Mesendoderm (in vitro differentiated cells): ENCODE data around the gene TMEM125.

Experiments used
- DNase-seq: peaks from one replicate; pipeline ENCODE4 v3.0.0; 2013
- H2AK5ac ChIP-seq: 2 replicates; pipeline ENCODE4 v1.6.1; 2013; ENCODE audit warnings: low read length, inconsistent platforms
- H2BK120ac ChIP-seq: 2 replicates; pipeline ENCODE4 v1.6.1; 2013; ENCODE audit warnings: low read depth, mild to moderate bottlenecking, low read length, moderate library complexity, mixed read lengths
- H2BK15ac ChIP-seq: replicated peaks from 2 replicates; pipeline ENCODE4 v1.6.1; 2013; ENCODE audit warnings: low read depth, mild to moderate bottlenecking, moderate library complexity
- H2BK5ac ChIP-seq: 2 replicates; pipeline ENCODE4 v1.6.1; 2013; ENCODE audit warnings: low read length, inconsistent platforms
- H3K18ac ChIP-seq: 2 replicates; pipeline ENCODE4 v1.6.1; 2013; ENCODE audit warnings: mild to moderate bottlenecking, low read length, mixed read lengths
- H3K23ac ChIP-seq: one replicate; pipeline ENCODE4 v1.6.1; 2013; ENCODE audit warnings: low read length
- H3K27ac ChIP-seq: 2 replicates; pipeline ENCODE4 v1.5.1; 2013; ENCODE audit warnings: low read depth, mild to moderate bottlenecking, inconsistent platforms, low read length, moderate library complexity
- H3K27me3 ChIP-seq: 2 replicates; pipeline ENCODE4 v1.6.1; 2013; ENCODE audit warnings: low read length, control low read depth, mild to moderate bottlenecking, inconsistent platforms; ENCODE audit not compliant: insufficient read depth, poor library complexity
- H3K36me3 ChIP-seq: 2 replicates; pipeline ENCODE4 v1.6.1; 2013; ENCODE audit warnings: low read length, inconsistent platforms; ENCODE audit not compliant: control insufficient read depth, insufficient read depth
- H3K4ac ChIP-seq: one replicate; pipeline ENCODE4 v1.6.1; 2013; ENCODE audit warnings: low read depth, mild to moderate bottlenecking, low read length, moderate library complexity
- H3K4me1 ChIP-seq: 2 replicates; pipeline ENCODE4 v1.6.1; 2013; ENCODE audit warnings: low read depth, low read length, inconsistent platforms; ENCODE audit not compliant: control insufficient read depth
- H3K4me2 ChIP-seq: 2 replicates; pipeline ENCODE4 v1.6.1; 2013; ENCODE audit warnings: low read length
- H3K4me3 ChIP-seq: 2 replicates; pipeline ENCODE4 v1.5.1; 2013; ENCODE audit warnings: mild to moderate bottlenecking, low read length
- H3K56ac ChIP-seq: one replicate; pipeline ENCODE4 v1.6.1; 2013; ENCODE audit warnings: low read length
- H3K79me1 ChIP-seq: 2 replicates; pipeline ENCODE4 v1.6.1; 2013; ENCODE audit warnings: low read length, inconsistent platforms
- H3K79me2 ChIP-seq: 2 replicates; pipeline ENCODE4 v1.6.1; 2013; ENCODE audit warnings: mild to moderate bottlenecking, low read length; ENCODE audit not compliant: control insufficient read depth, insufficient read depth
- H3K9ac ChIP-seq: 2 replicates; pipeline ENCODE4 v1.6.1; 2013; ENCODE audit warnings: low read length, inconsistent platforms
- H4K5ac ChIP-seq: one replicate; pipeline ENCODE4 v1.6.1; 2013; ENCODE audit warnings: low read length
- H4K8ac ChIP-seq: one replicate; pipeline ENCODE4 v1.6.1; 2013; ENCODE audit warnings: low read depth, mild to moderate bottlenecking, control low read depth, low read length, moderate library complexity
- WGBS: extraction: QIAGEN DNeasy Blood & Tissue Kit; methylation state at CpG from one replicate; pipeline ENCODE4 v1.1.7; 2013; ENCODE audit warnings: low lambda C conversion rate, missing lambda C conversion rate; ENCODE audit not compliant: insufficient coverage; ENCODE audit errors: extremely low coverage; 5-methylcytosine and 5-hydroxymethylcytosine counted together

The TMEM125 gene

DNA sequence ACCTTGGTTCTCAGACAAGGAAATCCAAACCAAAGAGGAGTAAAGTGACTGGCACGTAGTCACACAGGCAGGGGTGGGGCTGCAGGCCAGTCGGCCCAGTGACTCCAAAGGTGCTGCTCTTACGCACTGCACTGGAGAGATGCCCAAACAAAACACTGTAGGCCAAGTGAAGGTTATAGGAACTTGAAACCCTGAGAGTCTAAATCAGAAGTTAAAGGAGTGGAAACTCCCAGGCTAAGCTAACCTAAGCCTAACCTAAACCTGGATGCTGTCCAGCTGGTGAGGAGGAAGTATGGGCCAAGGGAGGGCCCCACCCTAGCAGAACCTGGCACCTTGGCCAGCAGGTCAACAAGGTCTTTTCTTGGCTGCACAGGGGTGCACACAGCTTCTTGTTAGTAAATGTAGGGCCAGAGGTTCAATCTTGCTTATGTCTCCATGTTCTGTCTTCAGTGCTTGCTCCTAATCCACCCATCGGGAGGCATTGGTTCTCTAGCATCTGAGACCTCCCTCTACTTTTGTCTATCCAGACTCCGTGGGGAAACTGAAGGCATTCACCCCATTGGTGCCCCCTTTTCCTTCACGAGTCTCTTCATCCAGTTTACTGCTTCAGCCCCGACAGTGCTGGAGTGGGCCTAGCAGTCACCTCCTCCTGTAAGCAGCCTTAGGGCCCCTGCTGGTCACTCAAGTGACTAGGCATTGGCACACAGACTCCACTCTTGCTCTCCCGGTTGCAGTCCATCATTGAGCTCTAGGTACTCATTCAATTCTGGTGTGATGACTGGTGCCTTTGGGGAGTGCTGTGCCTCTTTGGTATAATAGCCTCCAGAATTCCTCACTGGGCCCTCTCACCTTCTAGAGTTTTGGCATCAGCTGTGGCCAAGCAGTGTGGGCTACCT is 12.9 kb upstream of the TMEM125 start:
- H2BK15ac ChIP-seq: no peak overlapping the region
- H3K4ac ChIP-seq: no peak overlapping the region
- no peaks in the 10 kb centered on the region for H3K27me3 ChIP-seq
- H3K18ac ChIP-seq: no peak overlapping the region
- no peak overlapping the region for H3K23ac ChIP-seq
- H2BK120ac ChIP-seq: no peak overlapping the region
- no peak for DNase-seq
- WGBS: no CpG with 5 or more reads among the region's 8 CpGs
- no peaks in the 10 kb centered on the region for H3K36me3 ChIP-seq
- H4K5ac ChIP-seq: no peak overlapping the region
- no peaks in the 10 kb centered on the region for H3K79me1 ChIP-seq
- H3K4me2 ChIP-seq: no peak overlapping the region
- no peaks in the 10 kb centered on the region for H3K79me2 ChIP-seq
- H4K8ac ChIP-seq: no peak overlapping the region
- H3K56ac ChIP-seq: no peak overlapping the region
- no peak overlapping the region for H3K27ac ChIP-seq
- H3K4me1 ChIP-seq: no peaks in the 10 kb centered on the region
- no peak overlapping the region for H3K9ac ChIP-seq
- no peak overlapping the region for H2BK5ac ChIP-seq
- no peak overlapping the region for H3K4me3 ChIP-seq
- no peak overlapping the region for H2AK5ac ChIP-seq

DNA sequence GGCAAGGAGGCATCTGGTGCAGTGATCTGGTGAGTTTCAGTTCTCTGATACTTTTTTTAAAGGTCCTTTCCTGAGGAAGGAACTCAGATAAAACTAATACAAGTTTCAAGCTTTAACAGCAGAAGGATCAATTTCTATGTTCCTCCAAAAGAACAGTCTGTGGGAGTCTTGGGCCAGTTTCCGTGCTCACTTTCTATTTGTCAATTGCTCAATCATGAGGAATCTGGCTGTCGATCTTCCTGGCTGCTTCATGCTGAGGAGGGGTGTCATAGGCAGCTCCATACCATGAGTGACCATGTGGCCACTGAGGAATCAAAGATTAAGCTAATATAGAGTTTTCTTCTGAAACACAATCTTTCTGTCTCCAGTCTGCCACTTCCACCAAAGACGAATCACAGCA is 11.4 kb upstream of the TMEM125 start:
- no CpG with 5 or more reads among the region's 3 CpGs for WGBS
- Histone ChIP-seq H4K8ac (no peak overlapping the region), H3K56ac (no peak overlapping the region), H3K27me3 (no peaks in the 10 kb centered on the region), H2AK5ac (no peak overlapping the region), H3K4me2 (no peak overlapping the region), H3K79me1 (no peaks in the 10 kb centered on the region), H3K27ac (no peak overlapping the region), H2BK15ac (no peak overlapping the region), H3K4me1 (no peaks in the 10 kb centered on the region), H3K23ac (no peak overlapping the region), H3K4ac (no peak overlapping the region), H3K36me3 (no peaks in the 10 kb centered on the region), H3K4me3 (no peak overlapping the region), H2BK120ac (no peak overlapping the region), H3K9ac (no peak overlapping the region), H3K18ac (no peak overlapping the region), H2BK5ac (no peak overlapping the region), H3K79me2 (no peaks in the 10 kb centered on the region), H4K5ac (no peak overlapping the region)
- DNase-seq: no peak

DNA sequence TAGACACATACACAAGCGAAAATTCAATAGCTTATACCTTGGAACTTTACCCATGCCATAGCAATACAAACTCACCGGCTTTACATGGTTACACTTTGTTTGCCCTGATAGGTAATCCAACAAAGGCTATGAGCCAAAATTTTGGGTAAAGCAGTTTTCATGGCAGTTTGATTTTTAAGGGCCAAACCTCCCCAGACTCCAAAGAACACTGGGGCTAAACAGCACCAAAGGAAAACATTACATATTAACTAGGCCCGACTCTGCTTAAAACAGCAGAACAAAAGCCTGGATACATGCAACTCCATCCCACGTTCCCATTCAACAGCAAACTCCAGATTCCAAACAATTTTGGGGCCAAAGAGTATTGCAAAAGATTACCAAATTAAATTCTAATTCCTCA is 4.4 kb upstream of the TMEM125 start:
- peaks cover 2% of the 10 kb centered on the region for H3K4me1 ChIP-seq
- no peak for DNase-seq
- no peak overlapping the region for H3K4ac ChIP-seq
- H3K27ac ChIP-seq: no peak overlapping the region
- H3K79me1 ChIP-seq: no peaks in the 10 kb centered on the region
- H2BK15ac ChIP-seq: no peak overlapping the region
- WGBS: no CpG with 5 or more reads among the region's 4 CpGs
- H3K23ac ChIP-seq: no peak overlapping the region
- no peaks in the 10 kb centered on the region for H3K27me3 ChIP-seq
- no peak overlapping the region for H2BK120ac ChIP-seq
- no peak overlapping the region for H4K5ac ChIP-seq
- H2AK5ac ChIP-seq: no peak overlapping the region
- H3K4me3 ChIP-seq: no peak overlapping the region
- H3K18ac ChIP-seq: no peak overlapping the region
- no peak overlapping the region for H4K8ac ChIP-seq
- H3K36me3 ChIP-seq: no peaks in the 10 kb centered on the region
- H3K9ac ChIP-seq: no peak overlapping the region
- H3K4me2 ChIP-seq: no peak overlapping the region
- no peak overlapping the region for H3K56ac ChIP-seq
- H2BK5ac ChIP-seq: no peak overlapping the region
- H3K79me2 ChIP-seq: no peaks in the 10 kb centered on the region

DNA sequence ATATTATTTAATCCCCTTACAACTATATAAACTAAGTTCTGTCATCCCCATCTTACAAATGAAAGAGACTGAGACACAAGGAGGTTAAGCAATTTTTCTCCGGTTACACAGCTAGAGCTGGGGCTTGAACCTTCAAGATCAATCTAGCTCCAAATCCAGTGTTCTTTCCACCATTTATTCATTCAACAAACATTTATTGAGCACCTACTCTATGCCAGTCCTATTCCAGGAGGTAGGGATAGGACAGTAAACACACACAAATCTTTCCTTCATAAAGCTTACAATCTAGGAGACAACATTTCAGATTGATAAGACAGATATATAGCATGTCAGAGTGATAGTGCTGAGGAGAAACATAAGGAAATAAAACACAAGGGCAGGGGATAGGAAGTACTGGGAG is 2.9 kb upstream of the TMEM125 start:
- no peak for DNase-seq
- no peak overlapping the region for H3K9ac ChIP-seq
- H3K4me2 ChIP-seq: no peak overlapping the region
- H4K5ac ChIP-seq: no peak overlapping the region
- H3K27ac ChIP-seq: no peak overlapping the region
- H3K4me1 ChIP-seq: peaks cover 2% of the 10 kb centered on the region
- H3K23ac ChIP-seq: no peak overlapping the region
- no peak overlapping the region for H4K8ac ChIP-seq
- no CpG with 5 or more reads among the region's 1 CpG for WGBS
- no peak overlapping the region for H2BK5ac ChIP-seq
- no peak overlapping the region for H3K4me3 ChIP-seq
- no peak overlapping the region for H2BK120ac ChIP-seq
- H3K36me3 ChIP-seq: no peaks in the 10 kb centered on the region
- H3K27me3 ChIP-seq: no peaks in the 10 kb centered on the region
- no peaks in the 10 kb centered on the region for H3K79me2 ChIP-seq
- no peak overlapping the region for H3K56ac ChIP-seq
- H2AK5ac ChIP-seq: no peak overlapping the region
- H3K4ac ChIP-seq: no peak overlapping the region
- H2BK15ac ChIP-seq: no peak overlapping the region
- no peaks in the 10 kb centered on the region for H3K79me1 ChIP-seq
- no peak overlapping the region for H3K18ac ChIP-seq

DNA sequence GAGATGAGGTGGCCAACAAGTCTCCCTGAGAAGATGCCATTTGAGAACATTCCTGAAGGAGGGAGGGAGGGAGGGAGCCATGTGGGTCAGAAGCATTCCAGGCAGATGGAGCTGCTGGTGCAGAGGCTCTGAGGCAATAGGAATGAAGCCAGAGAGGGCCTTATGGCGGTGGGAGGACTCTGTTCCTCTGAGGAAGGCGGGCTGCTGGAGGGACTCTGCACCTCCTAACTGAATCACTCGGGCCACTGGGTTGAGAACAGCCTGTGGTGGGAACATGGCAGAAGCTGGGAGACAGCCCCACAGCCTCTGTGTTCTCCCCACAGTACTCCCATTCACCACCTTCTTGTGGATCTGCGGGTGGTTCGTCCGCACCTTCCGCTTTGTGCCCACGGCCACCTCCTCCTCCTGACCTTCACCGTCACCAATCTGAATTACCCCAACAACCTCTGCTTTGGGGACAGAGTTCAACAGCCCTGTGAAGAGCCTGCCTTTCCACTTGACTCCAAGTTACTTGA is 2.4 kb upstream of the TMEM125 start:
- H3K79me1 ChIP-seq: no peaks in the 10 kb centered on the region
- no peak overlapping the region for H4K5ac ChIP-seq
- no peak overlapping the region for H2AK5ac ChIP-seq
- no peak overlapping the region for H3K27ac ChIP-seq
- H2BK5ac ChIP-seq: no peak overlapping the region
- H2BK120ac ChIP-seq: no peak overlapping the region
- H3K36me3 ChIP-seq: no peaks in the 10 kb centered on the region
- no peaks in the 10 kb centered on the region for H3K27me3 ChIP-seq
- no peak overlapping the region for H3K9ac ChIP-seq
- H2BK15ac ChIP-seq: no peak overlapping the region
- no CpG with 5 or more reads among the region's 9 CpGs for WGBS
- peaks cover 2% of the 10 kb centered on the region for H3K4me1 ChIP-seq
- H3K79me2 ChIP-seq: no peaks in the 10 kb centered on the region
- H3K23ac ChIP-seq: no peak overlapping the region
- H3K4me2 ChIP-seq: no peak overlapping the region
- no peak overlapping the region for H3K4me3 ChIP-seq
- no peak overlapping the region for H4K8ac ChIP-seq
- no peak overlapping the region for H3K4ac ChIP-seq
- peak; percentile 65 for DNase-seq
- H3K56ac ChIP-seq: no peak overlapping the region
- no peak overlapping the region for H3K18ac ChIP-seq
